HCT116 (cell line): ENCODE results near the gene CD63.

Experiments
- SIN3A ChIP-seq: IDR thresholded peaks from 2 replicates; pipeline ENCODE4 v1.6.1; 2012; ENCODE audit warnings: low read depth
- YY1 ChIP-seq: IDR thresholded peaks from 2 replicates; pipeline ENCODE4 v1.6.1; 2011; ENCODE audit warnings: low read length, low read depth, moderate library complexity, mild to moderate bottlenecking; ENCODE audit not compliant: insufficient replicate concordance; ENCODE audit errors: extremely low read depth

DNA sequence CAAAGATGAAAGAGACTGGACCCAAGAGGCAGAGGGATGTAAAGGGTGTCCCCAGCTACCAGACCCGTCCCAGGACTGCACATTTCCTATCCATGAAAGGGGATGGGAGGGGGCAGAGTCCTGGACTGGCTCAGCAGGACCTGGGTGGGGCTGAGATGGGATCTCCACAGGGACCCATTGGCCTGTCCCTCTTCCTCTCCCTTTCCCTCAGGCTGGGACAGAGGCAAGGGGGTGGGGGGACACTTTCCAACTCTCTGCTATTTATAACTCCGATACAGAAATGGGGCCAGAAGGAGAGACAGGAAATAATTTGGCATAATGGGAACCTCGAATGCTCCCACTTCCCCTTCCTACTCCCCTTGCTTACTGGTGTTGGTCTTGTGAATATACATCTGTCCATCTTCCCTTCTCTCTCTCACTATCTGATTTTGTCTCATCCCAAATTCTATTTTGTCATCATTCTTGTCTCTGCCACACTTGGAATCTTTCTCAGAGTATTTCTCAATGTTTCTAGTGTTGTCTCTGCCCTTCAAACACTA is 20.0 kb downstream of the CD63 start:
- TF ChIP-seq YY1 (no peak), SIN3A (no peak)
